Testis (tissue), 2 donors: ENCODE measurements around the gene ZNF883.

Experiments
- POLR2A ChIP-seq: fragments of 450-650 bp; IDR thresholded peaks from one replicate; pipeline ENCODE4 v1.6.1; 2017; ENCODE audit warnings: antibody characterized with exemption, mild to moderate bottlenecking, moderate library complexity
- TF ChIP-seq, protein P1 (sequence below), 3 experiments: fragments of 450-650 bp in 2 of 3; fragments of 200-600 bp in 1 of 3; sonication (generic) in 1 of 3; IDR thresholded peaks; one replicate each; pipeline ENCODE4 v1.5.1; 2016 to 2019; ENCODE audit warnings: antibody characterized with exemption in 3 of 3, mild to moderate bottlenecking in 2 of 3, moderate library complexity in 1 of 3

DNA sequence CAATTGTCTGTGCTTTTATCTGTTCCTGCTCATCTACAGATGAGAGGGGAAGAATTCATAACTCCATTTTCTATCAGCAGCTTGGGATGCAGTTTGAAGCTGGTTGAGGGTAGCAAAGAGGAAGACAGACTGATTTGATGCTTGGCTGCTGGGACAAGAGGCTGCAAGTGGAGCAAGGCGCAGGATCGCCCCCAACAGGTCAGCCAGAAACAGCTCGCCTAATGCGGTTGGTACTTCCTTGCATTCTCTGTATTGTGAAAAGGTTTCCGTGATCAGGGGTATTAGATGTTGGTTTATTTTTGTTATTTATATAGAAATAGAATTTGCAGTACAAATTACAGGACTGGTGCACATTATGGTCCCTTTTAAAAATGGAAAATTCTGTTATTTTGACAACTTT lies 40.6 kb downstream of the ZNF883 start:
- TF ChIP-seq, protein P1, sequence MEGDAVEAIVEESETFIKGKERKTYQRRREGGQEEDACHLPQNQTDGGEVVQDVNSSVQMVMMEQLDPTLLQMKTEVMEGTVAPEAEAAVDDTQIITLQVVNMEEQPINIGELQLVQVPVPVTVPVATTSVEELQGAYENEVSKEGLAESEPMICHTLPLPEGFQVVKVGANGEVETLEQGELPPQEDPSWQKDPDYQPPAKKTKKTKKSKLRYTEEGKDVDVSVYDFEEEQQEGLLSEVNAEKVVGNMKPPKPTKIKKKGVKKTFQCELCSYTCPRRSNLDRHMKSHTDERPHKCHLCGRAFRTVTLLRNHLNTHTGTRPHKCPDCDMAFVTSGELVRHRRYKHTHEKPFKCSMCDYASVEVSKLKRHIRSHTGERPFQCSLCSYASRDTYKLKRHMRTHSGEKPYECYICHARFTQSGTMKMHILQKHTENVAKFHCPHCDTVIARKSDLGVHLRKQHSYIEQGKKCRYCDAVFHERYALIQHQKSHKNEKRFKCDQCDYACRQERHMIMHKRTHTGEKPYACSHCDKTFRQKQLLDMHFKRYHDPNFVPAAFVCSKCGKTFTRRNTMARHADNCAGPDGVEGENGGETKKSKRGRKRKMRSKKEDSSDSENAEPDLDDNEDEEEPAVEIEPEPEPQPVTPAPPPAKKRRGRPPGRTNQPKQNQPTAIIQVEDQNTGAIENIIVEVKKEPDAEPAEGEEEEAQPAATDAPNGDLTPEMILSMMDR (IDR thresholded peaks at IDR 0.05), result peak in 1 of 3 experiments; percentile 19
- TF ChIP-seq POLR2A, result no peak
